Spleen (tissue), 7 donors: ENCODE results near the gene LCN10.

Experiments used
- CTCF ChIP-seq, 11 experiments: fragments of 200-600 bp in 7 of 11; fragments of 450-650 bp in 4 of 11; sonication (generic) in 4 of 11; IDR thresholded peaks in 8 of 11; conservative IDR thresholded peaks in 3 of 11; 1 replicate in 7 of 11; 2 replicates in 4 of 11; pipeline versions ENCODE4 v1.4.0 to v1.8.0; 2016 to 2021; ENCODE audit warnings: antibody characterized with exemption in 11 of 11, inconsistent platforms in 4 of 11, mild to moderate bottlenecking in 1 of 11
- POLR2A ChIP-seq, 3 donors: fragments of 450-650 bp; IDR thresholded peaks; one replicate each; pipeline ENCODE4 v1.5.1; 2017; ENCODE audit warnings: antibody characterized with exemption in 3 of 3, mild to moderate bottlenecking in 1 of 3
- POLR2AphosphoS5 ChIP-seq, 3 donors: sonication (generic); formaldehyde crosslinking; IDR thresholded peaks; one replicate each; pipeline ENCODE4 v1.5.1; 2017; ENCODE audit warnings: antibody characterized with exemption in 3 of 3
- donor health status: DM: no; HTN: no; CAD: no; lungs with moderate emphysema.
- donor health status: DM: no; HTN: no; CAD: no.
- donor health status: DM: no; HTN: no; CAD: no.

GRCh38 chr9:136751814-136752213 is 9.1 kb upstream of the LCN10 start:
- TF ChIP-seq POLR2A (IDR thresholded peaks at IDR 0.05) (no peak), CTCF (IDR thresholded peaks at IDR 0.05 in 8 of 11, conservative IDR thresholded peaks at IDR 0.05 in 3 of 11) (no peak), POLR2AphosphoS5 (IDR thresholded peaks at IDR 0.05) (no peak)
